ENCODE measurements around the gene ENGASE. TPM values are rescaled to one million over a fixed set of nuclear protein-coding genes. Genes with fewer than 3 reads are reported as not detected.

Gene ENGASE
- total RNA-seq, 2 donors from 2014 or later, result 26.9 to 30.2 TPM

- no peak for ATAC-seq (replicated peaks)
- peaks cover 3% of the 10 kb centered on the region for H3K4me1 Mint-ChIP-seq
- no peaks in the 10 kb centered on the region for H3K36me3 Mint-ChIP-seq (ENCODE audit: low read depth)
- H3K27me3 Mint-ChIP-seq, result peaks cover 15% of the 10 kb centered on the region
- no peaks in the 10 kb centered on the region for H3K9me3 Mint-ChIP-seq
- H3K4me3 Mint-ChIP-seq, result no peak overlapping the region
- no peak overlapping the region for H3K27ac Mint-ChIP-seq
Observed at GRCh38 chr17:79044462-79044861, 30.2 kb upstream of the ENGASE start.

- peaks cover 3% of the 10 kb centered on the region for H3K4me1 Mint-ChIP-seq
- no peaks in the 10 kb centered on the region for H3K9me3 Mint-ChIP-seq
- H3K27ac Mint-ChIP-seq, result no peak overlapping the region
- no peak overlapping the region for H3K4me3 Mint-ChIP-seq
- H3K36me3 Mint-ChIP-seq (ENCODE audit: low read depth), result no peaks in the 10 kb centered on the region
- ATAC-seq (replicated peaks), result no peak
- H3K27me3 Mint-ChIP-seq, result peaks cover 15% of the 10 kb centered on the region
Observed at GRCh38 chr17:79045001-79045729, 29.5 kb upstream of the ENGASE start.

DNA sequence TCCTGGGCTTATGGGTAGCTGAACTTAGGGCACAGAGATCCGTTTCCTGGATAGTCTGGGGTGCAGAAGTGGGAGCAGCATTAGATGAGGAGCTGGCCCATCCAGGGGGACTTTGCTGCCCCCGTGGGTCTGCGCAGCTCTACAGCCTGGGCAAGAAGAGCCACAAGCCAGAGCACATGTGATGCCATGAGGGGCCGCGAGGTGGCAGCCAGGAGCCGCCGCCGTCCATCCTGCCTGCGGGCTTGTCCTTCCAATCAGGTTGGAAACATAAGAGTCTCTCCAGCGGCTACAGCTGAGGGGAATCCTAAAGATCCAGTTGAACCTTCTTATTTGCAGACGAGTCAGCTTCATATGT is 28.8 kb upstream of the ENGASE start:
- H3K27ac Mint-ChIP-seq, result no peak overlapping the region
- peaks cover 3% of the 10 kb centered on the region for H3K4me1 Mint-ChIP-seq
- peak; percentile 71 for ATAC-seq (replicated peaks)
- H3K36me3 Mint-ChIP-seq (ENCODE audit: low read depth), result no peaks in the 10 kb centered on the region
- no peak overlapping the region for H3K4me3 Mint-ChIP-seq
- H3K27me3 Mint-ChIP-seq, result peaks cover 15% of the 10 kb centered on the region
- no peaks in the 10 kb centered on the region for H3K9me3 Mint-ChIP-seq

GRCh38 chr17:79046197-79046915 is 28.3 kb upstream of the ENGASE start:
- H3K27ac Mint-ChIP-seq, result no peak overlapping the region
- H3K4me1 Mint-ChIP-seq, result peaks cover 3% of the 10 kb centered on the region
- H3K27me3 Mint-ChIP-seq, result peaks cover 18% of the 10 kb centered on the region
- no peaks in the 10 kb centered on the region for H3K36me3 Mint-ChIP-seq (ENCODE audit: low read depth)
- H3K9me3 Mint-ChIP-seq, result no peaks in the 10 kb centered on the region
- no peak overlapping the region for H3K4me3 Mint-ChIP-seq
- peak; percentile 7 for ATAC-seq (replicated peaks)

DNA sequence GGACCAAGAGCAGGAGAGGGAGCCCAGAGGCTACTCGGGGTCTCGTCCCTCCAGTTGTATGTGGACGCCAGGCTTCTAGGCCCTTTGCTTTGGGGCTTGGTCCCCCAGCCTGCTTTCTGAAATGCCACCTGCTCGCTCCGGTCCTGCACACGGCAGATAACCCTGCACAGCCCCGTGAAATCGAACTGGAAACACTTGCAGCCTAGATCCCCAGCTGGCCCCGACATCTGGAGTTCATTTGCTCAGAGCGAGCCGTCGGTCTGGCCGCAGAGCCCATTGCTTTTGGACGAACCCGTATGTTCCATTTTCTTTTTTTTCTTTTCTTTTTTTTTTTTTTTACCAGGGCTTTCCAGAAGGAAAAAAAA is 27.7 kb upstream of the ENGASE start:
- no peak for ATAC-seq (replicated peaks)
- Mint-ChIP-seq H3K27ac (no peak overlapping the region), H3K4me1 (peaks cover 3% of the 10 kb centered on the region), H3K9me3 (no peaks in the 10 kb centered on the region), H3K27me3 (peaks cover 18% of the 10 kb centered on the region), H3K36me3 (ENCODE audit: low read depth) (no peaks in the 10 kb centered on the region), H3K4me3 (no peak overlapping the region)

DNA sequence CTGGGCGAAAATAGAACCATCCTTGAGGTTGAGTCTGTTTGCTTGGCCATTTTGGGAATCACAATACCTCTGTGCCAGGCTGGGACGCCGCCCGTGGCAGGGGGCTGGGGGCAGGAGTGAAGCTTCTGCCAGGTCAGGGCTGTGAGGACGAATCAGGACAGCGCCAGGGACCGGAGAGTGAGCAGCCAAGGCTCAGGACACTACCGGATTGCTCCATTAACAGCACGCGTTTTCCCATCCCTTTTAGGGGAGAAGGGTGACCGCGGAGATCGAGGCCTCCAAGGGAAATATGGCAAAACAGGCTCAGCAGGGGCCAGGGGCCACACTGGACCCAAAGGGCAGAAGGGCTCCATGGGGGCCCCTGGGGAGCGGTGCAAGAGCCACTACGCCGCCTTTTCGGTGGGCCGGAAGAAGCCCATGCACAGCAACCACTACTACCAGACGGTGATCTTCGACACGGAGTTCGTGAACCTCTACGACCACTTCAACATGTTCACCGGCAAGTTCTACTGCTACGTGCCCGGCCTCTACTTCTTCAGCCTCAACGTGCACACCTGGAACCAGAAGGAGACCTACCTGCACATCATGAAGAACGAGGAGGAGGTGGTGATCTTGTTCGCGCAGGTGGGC is 27.2 kb upstream of the ENGASE start:
- H3K36me3 Mint-ChIP-seq (ENCODE audit: low read depth), result no peaks in the 10 kb centered on the region
- no peak overlapping the region for H3K4me3 Mint-ChIP-seq
- ATAC-seq (replicated peaks), result no peak
- H3K4me1 Mint-ChIP-seq, result peaks cover 3% of the 10 kb centered on the region
- no peak overlapping the region for H3K27ac Mint-ChIP-seq
- peaks cover 18% of the 10 kb centered on the region for H3K27me3 Mint-ChIP-seq
- no peaks in the 10 kb centered on the region for H3K9me3 Mint-ChIP-seq

GRCh38 chr17:79047923-79048825 is 26.4 kb upstream of the ENGASE start:
- peaks cover 18% of the 10 kb centered on the region for H3K27me3 Mint-ChIP-seq
- no peak for ATAC-seq (replicated peaks)
- no peaks in the 10 kb centered on the region for H3K36me3 Mint-ChIP-seq (ENCODE audit: low read depth)
- peaks cover 3% of the 10 kb centered on the region for H3K4me1 Mint-ChIP-seq
- no peak overlapping the region for H3K27ac Mint-ChIP-seq
- no peak overlapping the region for H3K4me3 Mint-ChIP-seq
- H3K9me3 Mint-ChIP-seq, result no peaks in the 10 kb centered on the region

GRCh38 chr17:79048826-79049755 is 25.5 kb upstream of the ENGASE start:
- no peaks in the 10 kb centered on the region for H3K36me3 Mint-ChIP-seq (ENCODE audit: low read depth)
- ATAC-seq (replicated peaks), result no peak
- no peak overlapping the region for H3K27ac Mint-ChIP-seq
- peaks cover under 1% of the 10 kb centered on the region for H3K9me3 Mint-ChIP-seq
- peaks cover 19% of the 10 kb centered on the region for H3K27me3 Mint-ChIP-seq
- H3K4me1 Mint-ChIP-seq, result peaks cover 3% of the 10 kb centered on the region
- no peak overlapping the region for H3K4me3 Mint-ChIP-seq

DNA sequence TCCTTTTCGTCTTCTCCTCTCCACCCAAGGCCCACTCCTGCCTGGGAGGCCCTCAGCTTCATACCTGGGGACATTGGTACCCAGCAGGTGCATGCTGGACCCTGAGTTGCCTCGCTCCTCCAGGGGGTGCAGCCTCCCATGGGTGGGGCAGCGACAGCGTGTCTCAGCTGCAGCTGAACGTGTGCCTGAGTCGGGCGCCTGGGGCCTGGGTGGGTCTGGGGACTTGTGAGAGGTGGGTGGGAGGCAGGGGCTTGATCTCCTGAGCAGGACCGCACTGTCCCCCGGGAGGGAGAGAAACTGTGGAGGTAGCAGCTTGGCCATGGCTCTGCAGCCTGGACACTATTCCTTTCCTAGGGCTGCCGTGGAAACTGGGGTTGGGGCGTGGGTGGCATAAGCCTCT is 24.8 kb upstream of the ENGASE start:
- Mint-ChIP-seq H3K4me3 (no peak overlapping the region), H3K9me3 (peaks cover 3% of the 10 kb centered on the region), H3K36me3 (ENCODE audit: low read depth) (no peaks in the 10 kb centered on the region), H3K4me1 (peaks cover 2% of the 10 kb centered on the region), H3K27me3 (peaks cover 16% of the 10 kb centered on the region), H3K27ac (no peak overlapping the region)
- ATAC-seq (replicated peaks), result no peak

GRCh38 chr17:79050551-79050950 is 24.1 kb upstream of the ENGASE start:
- Mint-ChIP-seq H3K27me3 (peaks cover 11% of the 10 kb centered on the region), H3K4me1 (no peaks in the 10 kb centered on the region), H3K9me3 (peaks cover 3% of the 10 kb centered on the region)

DNA sequence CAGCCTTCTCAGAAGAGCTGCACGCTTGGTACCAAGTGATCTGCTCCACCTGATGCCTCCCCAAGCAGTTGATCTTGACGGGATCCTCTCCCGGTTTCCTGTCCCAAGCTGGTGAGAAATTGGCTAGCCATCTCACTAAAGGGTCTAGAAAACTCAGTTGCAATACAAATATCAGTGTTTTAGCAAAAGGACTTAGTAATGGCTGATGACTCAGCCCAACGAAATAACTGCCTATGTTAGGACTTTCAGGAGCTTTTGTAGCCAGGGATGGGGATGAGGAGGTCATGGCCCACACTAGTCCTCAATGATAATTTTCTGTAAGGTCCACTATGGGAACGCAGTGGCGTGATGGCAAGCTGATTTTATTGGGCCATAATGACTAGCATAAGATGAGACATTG is 23.3 kb upstream of the ENGASE start:
- Mint-ChIP-seq H3K27me3 (peaks cover 6% of the 10 kb centered on the region), H3K4me3 (no peak overlapping the region), H3K4me1 (no peaks in the 10 kb centered on the region), H3K27ac (no peak overlapping the region), H3K36me3 (ENCODE audit: low read depth) (no peaks in the 10 kb centered on the region), H3K9me3 (peaks cover 3% of the 10 kb centered on the region)
- no peak for ATAC-seq (replicated peaks)

More at GRCh38 chr17:79050551-79050950, 24.1 kb upstream of the ENGASE start:
- H3K36me3 Mint-ChIP-seq (ENCODE audit: low read depth), result no peaks in the 10 kb centered on the region
- H3K4me3 Mint-ChIP-seq, result no peak overlapping the region
- no peak overlapping the region for H3K27ac Mint-ChIP-seq
- no peak for ATAC-seq (replicated peaks)

GRCh38 chr17:79052131-79052530 is 22.5 kb upstream of the ENGASE start:
- H3K4me3 Mint-ChIP-seq, result no peak overlapping the region
- H3K4me1 Mint-ChIP-seq, result no peaks in the 10 kb centered on the region

GRCh38 chr17:79053251-79053925 is 21.2 kb upstream of the ENGASE start:
- Mint-ChIP-seq H3K36me3 (ENCODE audit: low read depth) (no peaks in the 10 kb centered on the region), H3K4me1 (no peaks in the 10 kb centered on the region), H3K27me3 (peaks cover 6% of the 10 kb centered on the region), H3K9me3 (peaks cover 3% of the 10 kb centered on the region), H3K4me3 (no peak overlapping the region), H3K27ac (no peak overlapping the region)
- ATAC-seq (replicated peaks), result no peak

More at GRCh38 chr17:79052131-79052530, 22.5 kb upstream of the ENGASE start:
- Mint-ChIP-seq H3K27ac (no peak overlapping the region), H3K9me3 (peaks cover 3% of the 10 kb centered on the region), H3K36me3 (ENCODE audit: low read depth) (no peaks in the 10 kb centered on the region), H3K27me3 (peaks cover 6% of the 10 kb centered on the region)
- no peak for ATAC-seq (replicated peaks)

Measured in activated T-helper 17 cell treated with anti-CD3 and anti-CD28 coated beads, Interleukin-2, amount 50 U/mL, for 72 hours (primary cell).